Activated CD4-positive, alpha-beta T cell treated with anti-CD3 and anti-CD28 coated beads, Interleukin-2, amount 50 U/mL, for 24 hours (primary cell): ENCODE results near the gene OGFR.
A peak's percentile ranks its signal among the peaks of the same experiment; 100 is the strongest.

Experiments
- DNase-seq, 2 donors: peaks; one replicate each; pipeline ENCODE4 v3.0.0-alpha.2; 2020; ENCODE audit warnings: low read depth in 1 of 2, low spot score in 1 of 2

Gene OGFR, protein sequence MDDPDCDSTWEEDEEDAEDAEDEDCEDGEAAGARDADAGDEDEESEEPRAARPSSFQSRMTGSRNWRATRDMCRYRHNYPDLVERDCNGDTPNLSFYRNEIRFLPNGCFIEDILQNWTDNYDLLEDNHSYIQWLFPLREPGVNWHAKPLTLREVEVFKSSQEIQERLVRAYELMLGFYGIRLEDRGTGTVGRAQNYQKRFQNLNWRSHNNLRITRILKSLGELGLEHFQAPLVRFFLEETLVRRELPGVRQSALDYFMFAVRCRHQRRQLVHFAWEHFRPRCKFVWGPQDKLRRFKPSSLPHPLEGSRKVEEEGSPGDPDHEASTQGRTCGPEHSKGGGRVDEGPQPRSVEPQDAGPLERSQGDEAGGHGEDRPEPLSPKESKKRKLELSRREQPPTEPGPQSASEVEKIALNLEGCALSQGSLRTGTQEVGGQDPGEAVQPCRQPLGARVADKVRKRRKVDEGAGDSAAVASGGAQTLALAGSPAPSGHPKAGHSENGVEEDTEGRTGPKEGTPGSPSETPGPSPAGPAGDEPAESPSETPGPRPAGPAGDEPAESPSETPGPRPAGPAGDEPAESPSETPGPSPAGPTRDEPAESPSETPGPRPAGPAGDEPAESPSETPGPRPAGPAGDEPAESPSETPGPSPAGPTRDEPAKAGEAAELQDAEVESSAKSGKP

DNA sequence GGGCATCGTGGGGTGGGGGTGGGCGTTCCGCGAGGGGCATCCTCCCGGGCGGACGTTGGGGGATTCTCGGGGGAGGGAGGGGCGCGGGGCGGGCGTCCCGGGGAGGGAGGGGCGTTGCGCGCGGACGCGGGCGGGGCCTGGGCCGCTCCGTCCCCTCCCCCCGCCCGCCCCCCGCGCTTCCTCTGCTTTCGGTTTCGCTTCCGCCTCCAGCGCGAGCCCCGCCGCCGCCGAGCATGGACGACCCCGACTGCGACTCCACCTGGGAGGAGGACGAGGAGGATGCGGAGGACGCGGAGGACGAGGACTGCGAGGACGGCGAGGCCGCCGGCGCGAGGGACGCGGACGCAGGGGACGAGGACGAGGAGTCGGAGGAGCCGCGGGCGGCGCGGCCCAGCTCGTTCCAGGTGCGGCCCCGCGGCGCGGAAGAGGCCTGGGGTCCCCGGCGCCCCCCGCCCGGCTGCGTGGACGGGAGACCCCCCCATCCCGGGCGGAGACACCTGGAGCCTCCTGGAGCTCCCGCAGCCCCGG is at the start of gene OGFR:
Gene OGFR (plus strand): TSS at position 209 of the 528 bp plus-strand sequence. CDS start 25 bp downstream, at position 234.
- peak; percentile 44 to 51 for DNase-seq

DNA sequence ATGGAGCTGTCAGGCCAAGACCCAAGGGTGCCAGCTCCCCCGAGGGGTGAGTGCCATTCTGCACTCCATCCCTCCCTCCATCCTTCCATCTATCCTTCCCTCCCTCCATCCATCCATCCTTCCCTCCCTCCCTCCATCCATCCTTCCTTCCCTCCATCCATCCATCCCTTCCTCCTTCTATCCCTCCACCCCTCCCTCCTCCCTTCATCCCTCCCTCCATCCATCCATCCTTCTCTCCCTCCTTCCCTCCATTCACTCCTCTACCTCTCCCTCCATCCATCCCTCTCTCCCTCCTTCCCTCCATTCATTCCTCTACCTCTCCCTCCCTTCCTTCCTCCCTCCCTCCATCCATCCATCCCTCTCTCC is 49.7 kb upstream of the OGFR start:
- DNase-seq: no peak

DNA sequence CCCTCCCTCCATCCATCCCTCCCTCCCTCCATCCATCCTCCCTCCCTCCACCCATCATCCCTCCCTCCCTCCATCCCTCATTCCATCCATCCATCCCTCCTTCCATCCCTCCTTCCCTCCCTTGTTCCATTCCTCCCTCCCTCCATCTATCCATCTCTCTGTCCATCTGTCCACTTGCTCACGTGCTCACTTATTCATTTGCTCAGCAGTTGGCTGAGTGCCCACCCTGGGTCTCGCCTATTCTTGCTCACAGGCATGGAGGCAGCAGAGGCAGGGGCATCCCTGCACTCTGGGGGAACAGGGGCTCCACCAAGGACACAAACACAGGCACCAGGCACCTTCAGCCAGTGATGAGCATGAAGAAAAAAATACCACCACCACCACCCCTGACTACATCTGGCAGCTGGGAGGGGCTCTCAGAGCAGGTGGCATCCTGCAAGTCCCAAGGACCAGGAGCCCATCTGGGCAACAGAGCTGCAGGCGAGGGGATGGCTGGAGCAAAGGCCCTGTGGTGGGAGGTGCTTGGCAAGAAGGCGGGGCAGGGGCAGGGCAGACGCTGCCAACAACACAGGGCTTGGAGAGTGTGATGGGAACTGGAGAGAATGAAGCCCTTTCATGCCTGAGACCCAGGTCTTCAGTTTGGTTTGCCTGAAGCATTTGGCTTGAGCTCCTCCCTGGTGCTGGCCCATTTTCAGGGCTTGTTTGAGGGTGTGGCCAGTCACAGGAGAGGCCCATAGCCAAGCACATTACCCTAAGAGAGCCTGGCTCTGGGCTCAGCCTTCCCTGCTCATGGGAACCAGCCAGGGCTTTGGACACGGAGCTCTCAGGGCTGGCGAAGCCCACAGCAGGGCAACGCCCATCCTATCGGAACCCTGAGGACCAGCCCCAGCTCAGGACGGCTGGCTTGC is 48.6 kb upstream of the OGFR start:
- no peak for DNase-seq

DNA sequence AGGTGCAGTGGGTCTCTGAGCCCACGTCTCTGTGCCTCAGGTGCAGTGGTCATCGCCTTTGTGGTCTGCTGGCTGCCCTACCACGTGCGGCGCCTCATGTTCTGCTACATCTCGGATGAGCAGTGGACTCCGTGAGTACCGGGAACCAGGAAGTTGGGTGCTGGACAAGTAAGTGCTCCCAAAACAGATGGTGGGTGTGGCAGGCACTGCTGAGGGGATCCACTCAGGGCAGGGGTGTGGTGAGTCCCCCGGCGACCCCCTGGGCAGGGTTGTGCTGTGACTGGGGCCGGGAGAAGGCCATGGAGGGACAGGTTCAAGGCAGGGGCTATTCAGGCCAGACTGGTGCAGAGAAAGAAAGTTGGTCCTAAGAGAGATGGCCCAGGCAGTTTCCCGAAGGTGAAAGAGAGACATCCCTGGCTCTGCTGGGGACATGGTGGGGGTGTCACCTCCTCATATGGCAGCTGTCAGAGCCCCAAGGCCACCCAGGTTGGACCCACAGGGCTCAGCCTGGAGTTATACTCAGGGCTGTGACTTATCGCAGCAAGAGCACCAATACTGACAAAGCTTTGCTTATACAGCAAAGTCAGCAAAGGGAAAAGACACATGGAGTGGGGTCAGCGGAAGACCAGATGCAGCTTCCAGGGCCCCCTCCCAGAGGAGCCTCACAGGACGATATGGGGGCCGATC is 46.3 kb upstream of the OGFR start:
- DNase-seq: no peak

DNA sequence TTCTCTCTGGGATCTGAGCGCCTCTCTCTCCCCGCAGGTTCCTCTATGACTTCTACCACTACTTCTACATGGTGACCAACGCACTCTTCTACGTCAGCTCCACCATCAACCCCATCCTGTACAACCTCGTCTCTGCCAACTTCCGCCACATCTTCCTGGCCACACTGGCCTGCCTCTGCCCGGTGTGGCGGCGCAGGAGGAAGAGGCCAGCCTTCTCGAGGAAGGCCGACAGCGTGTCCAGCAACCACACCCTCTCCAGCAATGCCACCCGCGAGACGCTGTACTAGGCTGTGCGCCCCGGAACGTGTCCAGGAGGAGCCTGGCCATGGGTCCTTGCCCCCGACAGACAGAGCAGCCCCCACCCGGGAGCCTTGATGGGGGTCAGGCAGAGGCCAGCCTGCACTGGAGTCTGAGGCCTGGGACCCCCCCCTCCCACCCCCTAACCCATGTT is 44.6 kb upstream of the OGFR start:
- DNase-seq: no peak

DNA sequence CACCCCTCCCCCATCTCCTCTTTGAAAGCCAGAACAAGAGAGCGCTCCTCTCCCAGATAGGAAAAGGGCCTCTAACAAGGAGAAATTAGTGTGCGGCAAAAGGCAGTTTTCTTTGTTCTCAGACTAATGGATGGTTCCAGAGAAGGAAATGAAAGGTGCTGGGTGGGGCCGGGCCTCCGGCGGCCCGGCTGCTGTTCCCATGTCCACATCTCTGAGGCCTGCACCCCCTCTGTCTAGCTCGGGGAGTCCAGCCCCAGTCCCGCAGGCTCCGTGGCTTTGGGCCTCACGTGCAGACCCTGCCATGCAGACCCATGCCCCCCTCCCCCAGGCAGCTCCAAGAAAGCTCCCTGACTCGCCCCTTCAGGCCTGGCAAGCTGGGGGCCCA is 44.2 kb upstream of the OGFR start:
- DNase-seq: no peak

DNA sequence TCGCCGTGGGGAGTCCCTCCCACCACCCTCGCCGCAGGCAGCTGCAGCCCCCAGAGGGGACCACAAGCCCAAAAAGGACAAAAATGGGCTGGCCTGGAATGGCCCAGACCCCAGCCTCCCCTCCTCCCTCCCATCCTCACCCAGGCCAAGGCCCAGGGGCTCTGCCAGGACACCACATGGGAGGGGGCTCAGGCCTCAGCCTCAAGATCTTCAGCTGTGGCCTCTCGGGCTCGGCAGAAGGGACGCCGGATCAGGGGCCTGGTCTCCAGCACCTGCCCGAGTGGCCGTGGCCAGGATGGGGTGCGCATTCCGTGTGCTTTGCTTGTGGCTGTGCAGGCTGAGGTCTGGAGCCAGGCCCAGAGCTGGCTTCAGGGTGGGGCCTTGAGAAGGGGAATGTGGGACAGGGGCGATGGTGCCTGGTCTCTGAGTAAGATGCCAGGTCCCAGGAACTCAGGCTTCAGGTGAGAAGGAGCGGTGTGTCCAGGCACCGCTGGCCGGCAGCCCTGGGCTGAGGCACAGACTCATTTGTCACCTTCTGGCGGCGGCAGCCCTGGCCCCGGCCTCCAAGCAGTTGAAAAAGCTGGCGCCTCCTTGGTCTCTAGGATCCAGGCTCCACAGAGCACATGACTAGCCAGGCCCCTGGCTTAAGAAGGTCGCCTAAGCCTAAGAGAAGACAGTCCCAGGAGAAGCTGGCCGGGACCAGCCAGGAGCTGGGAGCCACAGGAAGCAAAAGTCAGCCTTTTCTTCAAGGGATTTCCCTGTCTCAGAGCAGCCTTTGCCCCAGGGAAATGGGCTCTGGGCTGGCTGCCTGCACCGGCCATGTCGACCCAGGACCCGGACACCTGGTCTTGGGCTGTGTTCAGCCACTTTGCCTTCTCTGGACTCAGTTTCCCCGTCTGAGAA is 43.5 kb upstream of the OGFR start:
- DNase-seq: no peak

DNA sequence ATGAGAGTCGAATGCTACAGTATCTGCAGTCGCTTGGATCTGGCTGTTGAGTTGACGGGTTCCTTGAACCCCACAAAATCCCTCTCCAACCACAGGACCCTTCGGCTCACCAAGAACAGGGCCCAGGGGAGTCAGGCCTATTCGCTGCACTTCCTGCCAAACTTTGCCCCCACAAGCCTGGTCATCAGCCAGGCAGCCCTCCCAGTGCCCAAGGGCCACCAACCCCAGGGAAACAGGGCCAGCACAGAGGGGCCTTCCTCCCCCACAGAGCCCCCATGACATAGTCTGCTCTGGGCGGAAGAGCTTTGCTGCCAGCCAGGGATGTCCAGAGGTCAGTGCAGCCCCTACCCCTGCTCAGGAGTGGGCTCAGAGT is 42.9 kb upstream of the OGFR start:
- no peak for DNase-seq

DNA sequence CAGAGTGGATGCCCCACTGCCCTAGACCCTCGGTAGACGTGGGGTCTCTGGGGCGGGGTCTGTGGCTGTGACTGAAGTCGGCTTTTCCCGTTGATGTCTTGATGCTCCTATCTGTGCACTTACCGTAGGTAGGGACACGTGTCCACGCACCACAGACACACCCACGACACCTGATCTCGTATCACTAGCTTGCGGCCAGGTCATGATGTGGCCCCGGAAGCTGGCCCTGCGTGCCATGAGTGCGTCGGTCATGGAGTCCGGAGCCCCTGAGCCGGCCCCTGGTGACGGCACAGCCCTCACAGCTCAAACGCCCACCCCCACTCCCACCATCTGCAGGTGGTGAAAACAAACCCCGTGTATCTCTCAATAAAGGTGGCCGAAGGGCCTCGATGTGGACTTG is 42.3 kb upstream of the OGFR start:
- no peak for DNase-seq

DNA sequence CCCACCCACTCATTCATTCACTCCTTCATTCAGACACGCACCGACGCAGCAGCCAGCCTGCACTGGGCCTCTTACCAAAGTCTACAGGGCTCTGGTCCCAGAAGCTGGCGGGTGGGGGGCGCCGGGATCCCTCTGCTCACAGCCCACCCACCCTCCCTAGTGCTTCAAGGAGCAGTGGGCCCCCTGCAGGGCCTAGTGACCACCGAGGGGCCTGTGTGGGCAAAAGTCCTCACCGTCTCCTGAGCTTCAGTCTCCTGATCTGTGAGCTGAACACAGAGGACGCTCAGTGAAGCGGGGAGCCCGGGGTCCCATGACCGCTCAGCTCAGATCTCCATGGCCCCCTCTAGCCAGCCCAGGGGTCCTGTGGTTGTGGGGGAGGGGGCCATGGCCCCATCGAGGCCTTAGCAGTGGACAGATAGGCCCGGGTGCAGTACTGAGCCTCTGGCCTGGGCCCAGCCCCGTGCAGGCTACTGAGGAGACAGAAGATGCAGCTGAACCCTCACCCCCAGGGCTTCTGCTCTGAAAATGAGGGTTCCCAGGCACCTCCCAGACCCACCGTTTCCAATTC is 41.8 kb upstream of the OGFR start:
- no peak for DNase-seq

DNA sequence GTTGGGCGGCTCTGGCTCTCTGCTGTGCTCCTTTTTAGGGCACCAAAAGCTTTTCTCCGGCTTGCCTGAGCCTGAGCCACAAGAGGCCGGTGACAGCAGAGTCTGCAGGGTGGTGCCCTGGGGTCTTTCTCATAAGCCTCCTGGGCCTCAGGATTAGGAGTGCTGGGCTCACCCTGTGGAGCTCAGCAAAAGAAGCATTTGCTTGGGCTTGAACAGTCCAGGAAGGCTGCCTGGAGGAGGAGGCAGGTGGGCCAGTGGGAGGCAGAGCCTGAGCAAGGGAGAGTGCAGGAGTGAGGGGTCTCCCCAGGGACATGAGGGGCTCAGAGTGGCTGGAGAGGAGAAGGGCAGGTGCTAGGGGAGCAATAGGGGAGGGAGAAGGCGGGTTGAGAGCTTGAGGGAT is 41.2 kb upstream of the OGFR start:
- DNase-seq: no peak

DNA sequence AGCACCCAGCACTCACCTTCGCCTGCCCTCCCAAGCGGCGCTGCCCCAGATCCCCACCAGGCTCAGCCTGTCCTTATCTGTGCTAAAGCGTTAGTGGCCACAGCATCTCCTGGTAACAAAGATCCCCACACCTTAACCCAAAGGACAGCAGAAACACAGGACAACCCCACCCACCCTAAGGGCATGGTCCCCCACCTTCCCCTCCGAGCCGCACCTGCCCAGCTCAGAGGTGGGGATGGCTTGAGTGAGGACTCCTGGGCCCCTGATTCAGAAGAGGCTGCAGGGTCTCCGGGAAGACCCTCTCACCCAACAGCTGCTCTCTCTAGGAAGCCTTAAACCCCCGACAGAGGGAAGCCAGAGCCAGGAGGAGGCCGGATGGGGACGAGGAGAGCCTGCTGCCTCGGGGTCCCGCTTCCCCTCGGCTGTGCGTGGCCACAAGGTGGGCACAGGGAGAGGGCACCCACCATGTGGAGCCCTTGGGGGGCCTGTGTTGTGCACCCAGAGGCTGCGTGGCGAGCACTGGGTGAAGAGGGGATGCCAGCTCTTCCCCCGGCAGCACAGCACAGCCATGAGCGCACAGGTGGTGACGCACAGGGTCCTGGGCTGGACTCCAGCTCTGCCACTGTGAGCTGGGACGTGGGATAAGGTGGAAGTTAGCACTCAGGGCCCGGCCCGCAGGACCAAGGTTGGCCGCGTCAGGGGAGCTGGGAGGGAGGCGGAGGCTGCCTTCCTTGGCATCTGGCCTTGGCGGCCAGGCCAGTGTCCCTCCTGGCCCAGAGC is 40.3 kb upstream of the OGFR start:
- no peak for DNase-seq

DNA sequence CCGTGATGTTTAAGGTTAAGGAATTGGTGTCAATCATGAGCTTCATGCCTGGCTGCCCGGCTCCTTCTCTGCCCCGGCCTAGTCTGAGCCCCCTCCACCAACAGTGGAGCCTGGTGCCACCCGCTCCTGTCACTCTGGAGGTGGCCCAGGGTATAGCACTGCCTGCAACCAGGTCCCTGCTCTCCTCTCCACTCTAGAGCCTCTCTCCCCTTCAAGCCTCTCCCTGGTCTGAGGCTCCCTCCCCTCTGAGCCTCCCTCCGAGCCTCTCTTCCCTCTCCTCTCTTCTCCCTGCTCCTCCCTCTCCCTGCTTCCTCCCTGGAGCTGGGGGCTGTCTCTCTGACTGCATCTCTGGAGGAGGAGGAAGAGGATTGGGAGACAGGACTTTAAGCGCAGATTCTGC is 39.6 kb upstream of the OGFR start:
- DNase-seq: no peak

DNA sequence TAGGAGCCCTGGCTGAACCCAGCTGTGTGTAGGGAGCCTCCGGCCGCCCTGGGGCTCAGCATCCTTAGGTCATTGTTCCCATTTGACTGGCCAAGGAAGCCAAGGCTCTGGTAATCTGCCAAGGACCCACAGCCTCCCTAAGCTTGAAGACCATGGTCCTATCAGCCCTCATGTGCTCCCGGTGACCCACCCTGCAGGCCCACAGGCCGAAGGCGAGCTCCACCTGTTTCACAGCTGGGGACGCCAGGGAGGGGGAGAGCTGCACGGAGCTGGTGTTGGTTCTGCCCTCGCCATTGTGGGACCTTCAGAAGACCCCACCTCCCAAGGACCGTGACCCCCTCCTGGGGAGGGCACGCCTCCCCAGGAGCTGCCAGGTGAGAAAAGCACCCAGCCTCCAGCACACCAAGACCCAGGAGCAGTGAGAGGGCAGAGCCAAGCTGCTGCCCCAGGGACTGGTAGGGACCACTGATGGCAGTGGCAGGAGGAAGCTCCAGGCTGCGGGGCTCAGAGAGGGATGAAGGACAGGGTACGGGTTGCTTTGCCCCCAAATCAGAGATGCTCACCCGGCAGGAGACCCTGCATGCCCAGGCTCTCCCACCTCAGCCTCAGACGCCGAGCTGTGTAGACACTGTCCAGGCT is 39.1 kb upstream of the OGFR start:
- no peak for DNase-seq

DNA sequence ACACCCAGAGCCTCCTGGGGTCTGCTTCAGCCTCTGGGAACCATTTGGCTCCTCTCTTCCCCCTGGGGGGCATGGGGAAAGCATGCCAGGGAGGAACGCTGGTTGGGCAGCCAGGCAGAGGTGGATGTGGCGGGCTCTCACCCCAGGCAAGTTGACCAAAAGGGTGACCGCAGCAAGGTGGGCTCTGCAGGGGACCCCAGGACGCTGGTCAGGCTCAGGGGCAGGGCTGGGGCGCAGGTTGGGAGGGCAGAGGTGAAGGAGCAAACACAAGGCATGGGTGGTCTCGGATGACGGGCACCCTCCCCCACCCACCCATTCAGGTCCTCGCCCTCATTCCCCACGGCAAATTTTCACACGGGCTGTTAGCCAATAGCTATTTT is 38.6 kb upstream of the OGFR start:
- DNase-seq: no peak

DNA sequence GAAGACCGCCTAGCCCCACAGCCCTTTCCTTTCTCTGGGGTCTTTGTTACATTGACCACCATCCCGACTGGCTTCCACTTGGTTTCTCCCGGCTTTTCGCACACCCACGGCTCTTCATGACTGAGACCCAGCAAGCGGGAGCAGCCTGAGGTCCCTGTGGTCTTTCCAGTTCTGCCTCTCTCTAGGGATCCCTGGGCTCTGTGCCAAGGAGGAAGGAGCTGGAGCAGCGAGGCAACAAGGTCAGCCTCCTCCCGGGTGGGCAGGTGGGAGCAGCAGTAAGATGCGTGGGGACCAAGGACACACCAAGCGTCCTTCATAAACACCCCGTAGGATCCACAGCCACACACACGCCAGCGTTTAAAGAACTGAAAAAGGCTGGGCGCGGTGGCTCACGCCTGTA is 37.9 kb upstream of the OGFR start:
- no peak for DNase-seq

DNA sequence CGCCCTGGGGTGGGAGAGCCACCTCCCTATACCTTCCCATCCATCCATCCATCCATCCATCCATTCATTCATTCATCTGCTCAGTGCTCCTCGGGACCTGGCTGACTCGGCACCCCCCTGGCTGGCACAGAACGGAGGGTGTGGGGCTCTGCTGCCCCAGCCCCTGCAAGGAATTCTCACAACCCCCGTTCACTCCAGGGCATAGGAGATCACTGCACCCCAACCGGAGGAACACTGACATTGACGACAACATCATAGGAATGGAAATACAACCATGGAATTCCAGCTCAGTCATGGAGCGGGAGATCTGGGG is 36.4 kb upstream of the OGFR start:
- DNase-seq: no peak

DNA sequence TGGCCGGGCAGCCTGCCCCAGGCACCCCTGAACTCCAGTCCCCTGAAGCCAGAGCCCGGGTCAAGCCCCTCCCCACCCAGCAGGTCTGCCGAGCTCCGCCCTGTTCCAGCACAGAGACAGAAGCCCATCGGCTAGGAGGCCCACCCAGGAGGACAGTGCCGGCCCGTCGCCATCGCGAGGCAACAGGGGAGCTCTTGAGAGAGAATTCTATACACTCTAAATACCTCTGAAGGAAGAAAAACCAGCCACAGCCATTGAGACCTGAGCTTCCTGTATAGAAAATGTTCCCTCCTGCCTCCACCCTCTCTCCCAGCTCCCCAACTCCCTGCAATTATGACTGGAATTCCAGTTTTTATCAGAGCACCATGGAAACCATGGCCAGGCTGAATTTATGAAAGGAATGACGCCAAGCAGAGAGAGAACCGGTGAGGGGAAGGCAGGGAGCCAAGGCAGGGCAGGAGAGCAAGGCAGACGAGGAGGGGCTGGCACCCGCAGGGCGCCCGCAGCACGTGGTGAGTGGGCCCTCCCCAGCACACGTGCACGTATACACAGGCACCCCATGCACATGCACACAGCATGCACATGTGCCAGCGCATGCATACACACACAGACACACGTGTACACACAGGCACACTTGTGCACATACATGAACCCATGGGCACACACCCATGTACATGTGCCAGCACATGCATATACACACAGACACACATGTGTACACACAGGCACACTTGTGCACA is 35.9 kb upstream of the OGFR start:
- no peak for DNase-seq
